Chondrocyte (in vitro differentiated cells): ENCODE data around the gene GNG10. TPM values are rescaled to one million over a fixed set of nuclear protein-coding genes. Genes with fewer than 3 reads are reported as not detected.
"Not testable (repeated sequence)": the region's sequence is repeated elsewhere in the genome, so short reads cannot be mapped to it uniquely, and the experiment has no call there.

ENCODE experiments used
- DNase-seq: peaks from one replicate; pipeline ENCODE4 v3.0.0; 2021; ENCODE audit warnings: mixed read lengths, low spot score
- H3K27ac Mint-ChIP-seq: one replicate; pipeline ENCODE4 v1.8.0; 2021; ENCODE audit warnings: mild to moderate bottlenecking, moderate library complexity, mixed read lengths; ENCODE audit not compliant: unreplicated experiment
- H3K27me3 Mint-ChIP-seq: 2 replicates; pipeline ENCODE4 v1.8.0; 2021; ENCODE audit warnings: low read depth, mixed read lengths
- H3K36me3 Mint-ChIP-seq: 2 replicates; pipeline ENCODE4 v1.8.0; 2021; ENCODE audit warnings: low read depth, mixed read lengths
- H3K4me1 Mint-ChIP-seq: 2 replicates; pipeline ENCODE4 v1.8.0; 2021; ENCODE audit warnings: low read depth, mild to moderate bottlenecking, mixed read lengths
- H3K4me3 Mint-ChIP-seq: one replicate; pipeline ENCODE4 v1.8.0; 2021; ENCODE audit warnings: mild to moderate bottlenecking, moderate library complexity, mixed read lengths; ENCODE audit not compliant: unreplicated experiment
- H3K9me3 Mint-ChIP-seq: 2 replicates; pipeline ENCODE4 v1.8.0; 2021; ENCODE audit warnings: low read depth, mixed read lengths
- CTCF ChIP-seq: fragments of 200-600 bp; sonication (generic); IDR thresholded peaks from 2 replicates; pipeline ENCODE4 v1.5.0; 2021; ENCODE audit warnings: antibody characterized with exemption, mild to moderate bottlenecking, moderate library complexity
- total RNA-seq: library from RNA; stranded (reverse); gene quantifications from 3 replicates; pipeline ENCODE4 v1.2.1, GENCODE V29; 2021

Gene GNG10
- total RNA-seq, 1 donor from 2014 or later = 35.7 TPM

- H3K4me3 Mint-ChIP-seq = peak overlapping the region; percentile 99
- H3K27me3 Mint-ChIP-seq = no peaks in the 10 kb centered on the region
- no peak for TF ChIP-seq CTCF
- peaks cover 21% of the 10 kb centered on the region for H3K4me1 Mint-ChIP-seq
- no peaks in the 10 kb centered on the region for H3K9me3 Mint-ChIP-seq
- no peak for DNase-seq
- peak overlapping the region; percentile 91 for H3K27ac Mint-ChIP-seq
- H3K36me3 Mint-ChIP-seq = peaks cover 10% of the 10 kb centered on the region
Observed at GRCh38 chr9:111662576-111663300, 1.3 kb downstream of the GNG10 start.

- TF ChIP-seq CTCF = no peak
- Mint-ChIP-seq H3K27ac (peak overlapping the region; percentile 60), H3K4me1 (peaks cover 21% of the 10 kb centered on the region), H3K9me3 (no peaks in the 10 kb centered on the region), H3K36me3 (peaks cover 10% of the 10 kb centered on the region), H3K4me3 (no peak overlapping the region), H3K27me3 (no peaks in the 10 kb centered on the region)
- DNase-seq = no peak
Observed at GRCh38 chr9:111663301-111663823, 2.0 kb downstream of the GNG10 start.

GRCh38 chr9:111668026-111668573 is 6.7 kb downstream of the GNG10 start:
- no peaks in the 10 kb centered on the region for H3K27me3 Mint-ChIP-seq
- H3K36me3 Mint-ChIP-seq = peaks cover 17% of the 10 kb centered on the region
- H3K9me3 Mint-ChIP-seq = no peaks in the 10 kb centered on the region
- no peak for TF ChIP-seq CTCF
- H3K4me3 Mint-ChIP-seq = no peak overlapping the region
- DNase-seq = no peak
- H3K27ac Mint-ChIP-seq = peak overlapping the region; percentile 17
- H3K4me1 Mint-ChIP-seq = peaks cover 5% of the 10 kb centered on the region

GRCh38 chr9:111668601-111669000 is 7.2 kb downstream of the GNG10 start:
- not testable (repeated sequence) for DNase-seq, H3K27me3 Mint-ChIP-seq, H3K4me1 Mint-ChIP-seq, H3K9me3 Mint-ChIP-seq, H3K4me3 Mint-ChIP-seq
- Mint-ChIP-seq H3K36me3 (peaks cover 12% of the 10 kb centered on the region), H3K27ac (peak overlapping the region; percentile 17)

- Mint-ChIP-seq H3K4me1 (no peaks in the 10 kb centered on the region), H3K27ac (no peak overlapping the region), H3K27me3 (no peaks in the 10 kb centered on the region), H3K36me3 (peaks cover 12% of the 10 kb centered on the region), H3K4me3 (no peak overlapping the region), H3K9me3 (peaks cover 2% of the 10 kb centered on the region)
- TF ChIP-seq CTCF = no peak
- no peak for DNase-seq
Observed at GRCh38 chr9:111674319-111674718, 12.9 kb downstream of the GNG10 start.
